Rectal smooth muscle tissue (tissue), 1 donor: ENCODE measurements around the gene SMAD4.

ENCODE experiments used
- H3K27ac ChIP-seq: one replicate; pipeline ENCODE4 v1.7.0; 2013; ENCODE audit warnings: low read depth, low read length, inconsistent platforms
- H3K27me3 ChIP-seq: one replicate; pipeline ENCODE4 v1.7.0; 2013; ENCODE audit warnings: low read length; ENCODE audit not compliant: control insufficient read depth, insufficient read depth
- H3K36me3 ChIP-seq: one replicate; pipeline ENCODE4 v1.7.0; 2013; ENCODE audit warnings: low read length; ENCODE audit not compliant: control insufficient read depth, insufficient read depth
- H3K4me1 ChIP-seq: one replicate; pipeline ENCODE4 v1.7.0; 2013; ENCODE audit warnings: low read length; ENCODE audit not compliant: control insufficient read depth, insufficient read depth
- H3K4me3 ChIP-seq: one replicate; pipeline ENCODE4 v1.7.0; 2013; ENCODE audit warnings: low read length
- H3K9ac ChIP-seq: one replicate; pipeline ENCODE4 v1.7.0; 2013; ENCODE audit warnings: low read length

The SMAD4 gene

DNA sequence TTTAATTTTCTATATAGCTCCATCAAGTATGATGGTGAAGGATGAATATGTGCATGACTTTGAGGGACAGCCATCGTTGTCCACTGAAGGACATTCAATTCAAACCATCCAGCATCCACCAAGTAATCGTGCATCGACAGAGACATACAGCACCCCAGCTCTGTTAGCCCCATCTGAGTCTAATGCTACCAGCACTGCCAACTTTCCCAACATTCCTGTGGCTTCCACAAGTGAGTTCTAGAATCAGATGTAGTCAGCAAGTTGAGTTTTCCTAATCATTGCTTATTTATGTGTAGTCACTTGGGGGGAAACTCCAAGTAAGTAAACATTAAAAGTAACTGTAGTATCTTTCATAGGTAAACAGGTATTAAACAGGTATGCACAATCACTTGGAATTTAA lies 24.8 kb downstream of the SMAD4 start:
- no peaks in the 10 kb centered on the region for H3K27me3 ChIP-seq
- no peak overlapping the region for H3K9ac ChIP-seq
- peaks cover 7% of the 10 kb centered on the region for H3K36me3 ChIP-seq
- H3K4me1 ChIP-seq = peaks cover 5% of the 10 kb centered on the region
- H3K4me3 ChIP-seq = no peak overlapping the region
- H3K27ac ChIP-seq = no peak overlapping the region

DNA sequence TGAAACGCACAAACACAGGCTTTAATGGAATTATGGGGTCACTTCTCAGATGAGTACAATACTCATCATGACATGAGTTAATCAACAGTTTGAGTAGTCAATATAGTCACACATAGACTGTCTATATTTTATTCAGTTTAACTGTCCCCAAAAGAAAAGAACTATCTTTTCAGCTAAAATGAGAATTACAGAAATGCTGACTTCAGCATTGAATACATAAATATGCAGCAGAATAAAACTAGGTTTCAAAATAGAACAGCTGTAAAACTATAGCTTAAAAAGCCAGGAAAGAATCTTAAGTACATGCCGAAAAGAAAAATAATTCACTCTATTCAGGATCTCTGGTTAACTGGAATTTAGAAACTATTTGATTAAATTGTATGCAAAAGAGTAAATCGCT lies 30.0 kb downstream of the SMAD4 start:
- H3K27me3 ChIP-seq = no peaks in the 10 kb centered on the region
- H3K9ac ChIP-seq = no peak overlapping the region
- H3K36me3 ChIP-seq = peaks cover 7% of the 10 kb centered on the region
- no peak overlapping the region for H3K4me3 ChIP-seq
- no peaks in the 10 kb centered on the region for H3K4me1 ChIP-seq
- H3K27ac ChIP-seq = no peak overlapping the region

DNA sequence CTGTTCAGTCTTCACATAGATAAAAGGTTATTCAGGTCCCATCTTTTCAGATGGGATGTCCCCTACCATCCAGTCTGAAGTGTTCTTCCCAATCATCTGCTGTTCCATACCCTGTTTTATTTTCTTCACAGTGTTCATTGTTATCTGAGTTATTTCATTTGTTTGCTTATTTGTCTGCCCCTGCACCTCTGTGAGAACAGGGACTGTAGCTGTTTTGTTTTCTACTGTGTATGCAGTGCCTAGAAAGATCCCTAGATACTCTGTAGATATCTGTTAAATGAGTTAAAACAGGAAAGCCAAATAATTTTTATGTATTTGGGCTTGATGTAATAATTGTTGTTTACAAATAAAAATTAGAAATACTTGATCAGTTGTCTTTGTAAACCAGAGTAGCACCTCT lies 34.2 kb downstream of the SMAD4 start:
- no peak overlapping the region for H3K4me3 ChIP-seq

DNA sequence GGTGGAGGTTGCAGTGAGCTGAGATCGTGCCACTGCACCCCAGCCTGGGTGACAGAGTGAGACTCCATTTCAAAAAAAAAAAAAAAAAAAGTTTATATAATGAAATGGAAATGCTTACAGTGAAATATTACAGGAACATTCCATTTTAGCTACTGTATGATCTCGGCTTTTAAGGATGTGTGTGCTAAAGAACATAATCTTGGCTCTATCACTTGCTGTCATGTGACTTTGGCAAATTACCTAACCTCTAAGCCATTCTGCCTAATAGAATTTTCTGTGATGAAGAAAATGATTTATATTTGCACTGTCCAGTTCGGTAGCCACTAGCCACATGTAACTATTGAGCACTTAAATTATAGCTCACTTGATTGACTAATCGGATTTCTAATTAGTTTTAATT lies 36.3 kb downstream of the SMAD4 start:
- Histone ChIP-seq H3K27ac (no peak overlapping the region), H3K4me3 (no peak overlapping the region), H3K36me3 (peaks cover 7% of the 10 kb centered on the region), H3K4me1 (no peaks in the 10 kb centered on the region), H3K9ac (no peak overlapping the region), H3K27me3 (no peaks in the 10 kb centered on the region)

More for the DNA sequence above, 34.2 kb downstream of the SMAD4 start:
- Histone ChIP-seq H3K4me1 (no peaks in the 10 kb centered on the region), H3K9ac (no peak overlapping the region), H3K27me3 (no peaks in the 10 kb centered on the region), H3K36me3 (peaks cover 4% of the 10 kb centered on the region), H3K27ac (no peak overlapping the region)

DNA sequence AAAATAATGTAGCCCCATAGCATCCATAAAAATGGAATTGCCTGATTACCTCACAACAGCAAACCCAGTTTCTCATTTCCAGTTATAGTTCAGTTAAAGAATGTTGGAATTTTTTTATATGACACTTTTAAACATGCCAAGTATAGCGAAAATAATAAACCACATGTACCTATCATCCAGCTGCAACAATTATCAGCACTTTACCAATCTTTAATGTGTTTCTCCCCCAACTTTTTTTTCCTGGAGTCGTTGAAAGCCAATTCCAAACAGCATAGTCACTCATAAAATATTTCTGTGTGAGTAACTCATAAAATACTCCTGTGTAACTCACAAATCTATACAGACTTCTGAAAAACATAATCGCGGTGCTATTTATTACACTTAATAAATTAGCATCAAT lies 38.1 kb downstream of the SMAD4 start:
- H3K4me3 ChIP-seq = no peak overlapping the region
- H3K4me1 ChIP-seq = no peaks in the 10 kb centered on the region
- H3K9ac ChIP-seq = no peak overlapping the region
- H3K36me3 ChIP-seq = peaks cover 7% of the 10 kb centered on the region
- peak overlapping the region; percentile 32 for H3K27ac ChIP-seq
- no peaks in the 10 kb centered on the region for H3K27me3 ChIP-seq

DNA sequence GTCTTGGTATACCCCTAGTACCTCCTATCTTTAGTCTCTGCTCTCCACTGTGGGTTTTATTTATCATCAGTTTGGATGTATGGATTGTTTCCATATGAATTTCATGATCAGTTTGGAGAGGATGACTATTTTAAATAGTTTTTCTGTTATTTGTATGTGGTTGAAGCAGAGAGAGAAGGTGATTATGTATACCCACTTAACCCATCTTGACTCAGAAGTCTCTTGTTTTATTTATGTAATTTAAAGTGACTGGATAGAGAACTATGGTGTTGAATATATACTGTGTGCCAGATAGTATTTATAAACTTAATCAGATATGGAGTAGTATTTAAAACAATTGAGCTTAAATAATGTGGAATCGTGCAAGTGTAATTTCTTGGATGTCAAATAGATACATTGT lies 39.9 kb downstream of the SMAD4 start:
- H3K36me3 ChIP-seq = peaks cover 7% of the 10 kb centered on the region
- no peak overlapping the region for H3K27ac ChIP-seq
- no peak overlapping the region for H3K4me3 ChIP-seq
- no peaks in the 10 kb centered on the region for H3K27me3 ChIP-seq
- H3K4me1 ChIP-seq = no peaks in the 10 kb centered on the region
- no peak overlapping the region for H3K9ac ChIP-seq

DNA sequence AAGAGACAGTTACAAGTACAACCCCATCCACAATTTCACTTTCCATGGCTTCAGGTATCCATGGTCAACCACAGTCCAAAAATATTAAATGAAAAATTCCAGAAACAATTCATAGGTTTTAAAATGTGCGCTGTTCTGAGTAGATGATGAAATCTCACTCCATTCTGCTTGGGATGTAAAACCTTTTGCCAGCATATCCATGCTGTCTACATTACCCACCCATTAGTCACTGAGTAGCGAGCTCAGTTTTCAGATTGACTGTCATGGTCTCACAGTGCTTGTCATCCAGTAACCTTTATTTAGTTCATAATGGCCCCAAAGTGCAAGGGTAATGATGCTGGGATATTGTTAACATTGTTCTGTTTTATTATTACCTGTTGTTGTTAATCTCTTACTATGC lies 40.5 kb downstream of the SMAD4 start:
- Histone ChIP-seq H3K4me1 (no peaks in the 10 kb centered on the region), H3K27me3 (no peaks in the 10 kb centered on the region), H3K27ac (no peak overlapping the region), H3K36me3 (peaks cover 4% of the 10 kb centered on the region), H3K4me3 (no peak overlapping the region), H3K9ac (no peak overlapping the region)

DNA sequence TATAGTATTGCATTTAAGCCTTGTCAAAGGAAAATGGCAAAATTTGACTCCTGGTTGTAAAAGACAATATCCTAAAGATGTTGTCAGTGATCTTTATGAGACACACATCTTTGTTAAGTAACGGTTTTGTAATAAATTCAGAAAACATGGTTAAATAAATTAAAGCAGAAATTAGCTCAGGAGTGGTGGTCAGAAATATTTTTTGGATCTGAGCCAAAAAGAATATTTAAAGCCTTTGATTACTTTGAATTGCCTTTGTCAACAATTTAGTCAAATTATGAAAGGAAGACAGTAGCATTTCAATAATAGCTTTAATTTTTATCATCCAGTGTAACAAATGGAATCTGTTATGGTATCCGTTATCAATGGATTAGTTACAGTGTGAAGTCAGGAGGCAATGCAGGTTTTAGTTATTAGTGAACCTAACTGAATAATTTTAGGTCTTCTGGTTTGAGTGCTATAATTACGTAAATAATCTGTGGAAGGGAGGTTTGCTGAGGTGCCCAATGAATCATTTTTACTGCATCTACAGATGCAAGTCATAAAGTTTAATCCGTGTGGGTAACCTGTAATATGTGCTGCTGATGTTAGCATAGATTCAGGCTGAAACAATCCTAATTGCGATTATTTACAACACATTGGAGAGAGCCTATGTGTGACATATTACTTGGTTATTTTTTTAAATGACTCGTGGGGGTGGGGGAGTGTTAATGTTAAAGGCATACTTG lies 42.7 kb downstream of the SMAD4 start:
- H3K36me3 ChIP-seq = peaks cover 7% of the 10 kb centered on the region
- H3K4me1 ChIP-seq = no peaks in the 10 kb centered on the region
- no peak overlapping the region for H3K4me3 ChIP-seq

DNA sequence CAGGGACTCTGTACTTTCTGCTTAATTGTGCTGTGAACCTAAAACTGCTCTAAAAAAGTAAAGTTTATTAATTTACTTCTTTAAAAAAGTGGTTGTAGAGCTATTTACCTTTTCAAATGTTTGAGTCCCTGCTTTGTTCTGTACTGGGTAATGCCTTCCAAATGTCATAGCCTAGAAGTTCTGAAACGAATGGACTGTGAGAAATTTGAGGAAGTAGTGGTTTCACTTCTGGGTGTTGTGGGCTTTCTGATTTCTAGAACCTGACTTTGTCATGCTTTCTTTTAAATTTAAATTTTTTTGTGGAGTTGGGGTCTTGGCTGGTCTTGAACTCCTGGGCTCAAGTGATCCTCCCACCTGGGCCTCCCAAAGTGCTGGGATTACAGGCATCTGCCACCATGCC lies 44.6 kb downstream of the SMAD4 start:
- H3K27me3 ChIP-seq = no peaks in the 10 kb centered on the region
- H3K27ac ChIP-seq = no peak overlapping the region
- no peak overlapping the region for H3K9ac ChIP-seq
- H3K36me3 ChIP-seq = peaks cover 8% of the 10 kb centered on the region
- H3K4me1 ChIP-seq = no peaks in the 10 kb centered on the region
- no peak overlapping the region for H3K4me3 ChIP-seq

More for the DNA sequence above, 42.7 kb downstream of the SMAD4 start:
- Histone ChIP-seq H3K27me3 (no peaks in the 10 kb centered on the region), H3K27ac (no peak overlapping the region), H3K9ac (no peak overlapping the region)

DNA sequence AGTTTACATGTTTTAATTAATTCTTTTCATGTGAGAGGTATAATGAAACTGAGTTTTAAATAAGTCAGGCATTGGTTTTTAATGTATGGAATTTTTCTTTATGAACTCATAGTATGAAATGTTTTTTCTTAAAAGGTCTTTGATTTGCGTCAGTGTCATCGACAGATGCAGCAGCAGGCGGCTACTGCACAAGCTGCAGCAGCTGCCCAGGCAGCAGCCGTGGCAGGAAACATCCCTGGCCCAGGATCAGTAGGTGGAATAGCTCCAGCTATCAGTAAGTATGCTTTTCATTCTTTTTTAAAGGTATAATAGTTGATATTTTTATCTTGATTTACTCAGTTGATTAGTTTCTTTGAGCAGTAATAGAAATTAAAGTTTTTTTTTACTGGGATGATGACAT lies 46.5 kb downstream of the SMAD4 start:
- Histone ChIP-seq H3K4me3 (no peak overlapping the region), H3K36me3 (peaks cover 6% of the 10 kb centered on the region), H3K9ac (no peak overlapping the region), H3K4me1 (no peaks in the 10 kb centered on the region), H3K27ac (no peak overlapping the region), H3K27me3 (no peaks in the 10 kb centered on the region)

DNA sequence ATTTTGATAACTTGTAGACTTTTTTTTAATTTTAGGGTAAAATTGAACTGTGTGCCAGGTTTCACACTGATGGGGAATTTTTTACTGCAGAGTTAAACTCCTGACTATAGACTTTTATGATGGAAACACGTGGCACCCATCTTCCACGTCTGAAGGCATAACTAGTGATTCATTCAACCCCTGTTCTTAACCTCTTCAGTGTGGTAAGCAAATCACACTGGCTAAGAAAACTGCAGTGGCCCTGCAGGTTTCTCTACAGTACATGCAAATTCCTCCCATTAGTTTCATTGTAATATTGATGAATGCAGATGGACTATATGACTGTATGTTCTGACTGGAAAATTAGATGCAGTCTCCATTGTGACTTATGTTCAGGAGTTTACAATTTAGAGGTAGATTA lies 47.2 kb downstream of the SMAD4 start:
- Histone ChIP-seq H3K4me3 (no peak overlapping the region), H3K27me3 (no peaks in the 10 kb centered on the region), H3K4me1 (no peaks in the 10 kb centered on the region), H3K9ac (no peak overlapping the region), H3K36me3 (peaks cover 6% of the 10 kb centered on the region), H3K27ac (no peak overlapping the region)

DNA sequence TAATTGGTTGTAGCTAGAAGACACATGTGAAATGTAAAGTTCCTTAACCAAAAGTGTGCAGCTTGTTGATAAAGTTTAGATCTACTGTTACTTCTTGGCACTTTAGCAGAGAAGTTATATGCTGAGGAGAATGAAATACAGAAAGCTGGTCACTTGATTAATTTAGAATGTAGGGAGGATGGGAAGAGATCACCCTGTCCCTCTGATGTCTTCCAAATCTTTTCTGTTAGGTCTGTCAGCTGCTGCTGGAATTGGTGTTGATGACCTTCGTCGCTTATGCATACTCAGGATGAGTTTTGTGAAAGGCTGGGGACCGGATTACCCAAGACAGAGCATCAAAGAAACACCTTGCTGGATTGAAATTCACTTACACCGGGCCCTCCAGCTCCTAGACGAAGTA lies 48.0 kb downstream of the SMAD4 start:
- Histone ChIP-seq H3K36me3 (peaks cover 6% of the 10 kb centered on the region), H3K27ac (no peak overlapping the region), H3K9ac (no peak overlapping the region), H3K4me3 (no peak overlapping the region), H3K27me3 (no peaks in the 10 kb centered on the region), H3K4me1 (no peaks in the 10 kb centered on the region)

DNA sequence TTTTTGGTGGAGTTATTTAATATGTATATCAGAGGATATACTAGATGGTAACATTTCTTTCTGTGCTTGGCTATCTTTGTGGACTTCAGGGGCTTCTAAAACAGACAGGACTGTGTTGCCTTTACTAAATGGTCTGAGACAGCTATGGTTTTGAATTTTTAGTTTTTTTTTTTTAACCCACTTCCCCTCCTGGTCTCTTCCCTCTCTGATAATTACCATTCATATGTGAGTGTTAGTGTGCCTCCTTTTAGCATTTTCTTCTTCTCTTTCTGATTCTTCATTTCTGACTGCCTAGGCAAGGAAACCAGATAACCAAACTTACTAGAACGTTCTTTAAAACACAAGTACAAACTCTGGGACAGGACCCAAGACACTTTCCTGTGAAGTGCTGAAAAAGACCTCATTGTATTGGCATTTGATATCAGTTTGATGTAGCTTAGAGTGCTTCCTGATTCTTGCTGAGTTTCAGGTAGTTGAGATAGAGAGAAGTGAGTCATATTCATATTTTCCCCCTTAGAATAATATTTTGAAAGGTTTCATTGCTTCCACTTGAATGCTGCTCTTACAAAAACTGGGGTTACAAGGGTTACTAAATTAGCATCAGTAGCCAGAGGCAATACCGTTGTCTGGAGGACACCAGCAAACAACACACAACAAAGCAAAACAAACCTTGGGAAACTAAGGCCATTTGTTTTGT lies 52.7 kb downstream of the SMAD4 start:
- Histone ChIP-seq H3K36me3 (peaks cover 14% of the 10 kb centered on the region), H3K9ac (no peak overlapping the region), H3K4me1 (no peaks in the 10 kb centered on the region), H3K4me3 (no peak overlapping the region), H3K27me3 (no peaks in the 10 kb centered on the region), H3K27ac (no peak overlapping the region)
